HG02885 (cell line): ENCODE data around the gene TSHZ2.
"Not testable (repeated sequence)": the region's sequence is repeated elsewhere in the genome, so short reads cannot be mapped to it uniquely, and the experiment has no call there.

Experiments
- ATAC-seq: cut with Tn5 transposase; IDR thresholded peaks from one replicate; pipeline ENCODE4 v1.9.1; 2021; ENCODE audit warnings: mild to moderate bottlenecking; ENCODE audit not compliant: unreplicated experiment, poor library complexity

The TSHZ2 gene

GRCh38 chr20:53296025-53296424 is 323.9 kb downstream of the TSHZ2 start:
- no peak for ATAC-seq

- no peak for ATAC-seq
These were observed 324.4 kb downstream of the TSHZ2 start for GRCh38 chr20:53296451-53297153.

- ATAC-seq, result no peak
These were observed 325.0 kb downstream of the TSHZ2 start for GRCh38 chr20:53297154-53297529.

DNA sequence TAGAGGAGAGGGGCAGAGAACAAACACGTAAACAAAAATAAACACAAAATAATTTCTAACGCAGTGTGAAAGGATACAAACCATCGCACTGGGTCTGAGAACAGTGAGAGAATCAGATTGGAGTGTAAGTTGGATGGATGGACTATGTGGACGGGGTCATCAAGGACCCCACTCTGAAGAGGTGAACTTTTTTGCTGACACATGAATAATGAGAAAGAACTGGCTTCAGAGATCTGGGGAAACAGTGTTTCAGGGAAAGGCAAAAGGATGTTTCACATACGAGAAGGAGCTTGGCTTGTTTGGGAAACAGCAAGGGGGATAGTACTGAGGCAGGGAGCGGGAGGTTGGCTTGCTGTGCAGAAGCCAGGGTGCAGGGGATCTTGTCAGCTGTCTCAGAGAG is 326.1 kb downstream of the TSHZ2 start:
- ATAC-seq, result no peak

GRCh38 chr20:53298911-53299310 is 326.8 kb downstream of the TSHZ2 start:
- no peak for ATAC-seq

- no peak for ATAC-seq
These were observed 327.7 kb downstream of the TSHZ2 start for GRCh38 chr20:53299831-53300230.

DNA sequence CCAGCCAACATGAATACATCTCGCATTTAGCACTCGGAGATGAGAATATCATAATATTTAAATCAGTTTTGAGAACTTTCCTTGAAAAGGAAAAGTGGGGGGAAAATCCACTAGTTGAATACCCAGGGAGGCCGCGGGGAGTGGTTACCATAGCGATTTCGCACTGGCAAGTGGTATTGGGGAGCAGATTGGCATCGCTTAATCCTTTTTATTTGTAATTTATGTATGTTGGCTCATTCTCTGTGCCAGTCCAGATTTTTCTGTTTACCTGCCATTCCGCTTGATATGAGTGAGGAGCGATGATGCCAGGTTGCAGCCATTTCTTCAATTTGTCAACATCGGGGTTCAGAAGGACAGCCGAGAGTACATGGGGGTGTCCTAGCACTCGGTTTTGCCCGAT is 329.7 kb downstream of the TSHZ2 start:
- no peak for ATAC-seq

- ATAC-seq, result no peak
These were observed 330.7 kb downstream of the TSHZ2 start for GRCh38 chr20:53302695-53303412.

- ATAC-seq, result no peak
These were observed 331.2 kb downstream of the TSHZ2 start for GRCh38 chr20:53303413-53303760.

GRCh38 chr20:53304146-53304545 is 332.0 kb downstream of the TSHZ2 start:
- ATAC-seq, result no peak

DNA sequence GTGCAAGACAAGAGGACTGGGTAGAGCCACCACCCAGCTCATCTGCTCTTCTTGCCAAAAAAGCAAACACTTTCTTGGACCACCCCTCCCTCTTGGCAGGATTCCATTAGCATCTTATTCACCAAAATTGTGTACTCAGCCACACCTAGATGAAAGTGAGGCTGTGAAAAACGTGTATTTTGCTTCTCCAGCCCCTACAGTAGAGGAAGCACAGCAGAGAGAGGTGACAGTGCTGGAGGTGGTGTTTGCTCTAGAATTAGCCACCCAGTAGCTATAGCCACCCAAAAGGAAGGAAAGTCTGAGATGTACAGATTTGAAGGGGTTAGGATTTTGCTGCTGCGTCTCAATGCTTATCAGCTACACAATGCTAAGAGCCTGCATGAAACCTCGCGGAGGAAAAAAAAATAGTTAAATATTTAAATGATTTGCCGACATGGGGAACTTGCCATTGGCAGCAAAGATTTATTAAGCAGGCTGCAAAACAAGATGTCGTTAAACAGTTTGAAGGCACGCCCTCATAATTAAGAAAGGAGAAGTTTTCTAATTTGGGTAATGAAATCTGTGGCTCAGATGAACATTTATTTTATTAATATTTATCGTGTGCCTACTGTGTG is 334.1 kb downstream of the TSHZ2 start:
- no peak for ATAC-seq

DNA sequence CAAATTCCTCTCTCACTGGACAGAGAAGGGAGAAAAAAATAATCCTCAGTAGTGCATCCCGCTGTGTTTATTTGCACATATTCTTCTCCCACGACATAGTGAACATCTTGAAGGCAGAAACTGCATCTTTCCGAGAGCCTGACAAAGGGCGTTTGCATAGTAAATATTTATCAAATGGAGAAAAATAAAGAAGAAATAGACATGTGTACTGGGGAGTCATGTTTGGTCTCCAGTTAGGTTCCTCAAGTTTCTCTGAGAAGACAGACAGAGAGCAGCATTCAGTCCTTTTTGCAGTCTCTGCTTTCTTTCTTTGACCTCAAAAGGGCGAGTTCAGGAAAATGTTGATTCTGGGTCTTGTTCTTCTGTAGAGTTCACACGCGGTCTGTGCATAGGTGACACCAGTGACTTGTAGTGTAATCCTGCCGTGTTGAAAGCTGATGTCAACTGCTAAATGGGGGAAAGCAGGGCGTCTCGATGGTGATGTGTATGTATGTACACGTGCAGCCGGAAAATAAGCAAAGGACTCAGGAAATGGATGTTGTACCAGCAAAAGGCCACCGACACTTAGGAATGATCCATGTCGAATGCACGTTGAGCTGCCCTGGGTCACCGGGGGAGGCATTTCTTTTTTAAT is 335.9 kb downstream of the TSHZ2 start:
- ATAC-seq, result no peak

- ATAC-seq, result no peak
These were observed 337.4 kb downstream of the TSHZ2 start for GRCh38 chr20:53309515-53309914.

DNA sequence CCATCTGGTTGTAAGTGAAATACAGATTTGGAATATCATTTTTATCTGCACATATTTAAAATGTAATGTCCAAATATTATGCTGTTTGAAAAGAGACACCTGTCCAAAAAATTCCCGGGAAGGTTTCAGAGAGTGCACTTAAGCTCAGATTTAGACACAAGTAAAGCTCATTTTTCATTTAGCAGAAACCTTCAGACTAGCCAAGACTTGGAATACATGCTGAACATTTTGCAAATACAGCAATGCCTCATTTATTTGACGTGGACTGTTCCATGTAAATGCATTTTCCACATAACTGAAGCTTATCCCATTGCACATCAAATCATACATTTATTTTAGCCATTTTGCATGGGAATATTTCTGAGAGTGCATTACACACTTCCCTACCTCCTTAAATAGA is 340.8 kb downstream of the TSHZ2 start:
- ATAC-seq, result no peak

DNA sequence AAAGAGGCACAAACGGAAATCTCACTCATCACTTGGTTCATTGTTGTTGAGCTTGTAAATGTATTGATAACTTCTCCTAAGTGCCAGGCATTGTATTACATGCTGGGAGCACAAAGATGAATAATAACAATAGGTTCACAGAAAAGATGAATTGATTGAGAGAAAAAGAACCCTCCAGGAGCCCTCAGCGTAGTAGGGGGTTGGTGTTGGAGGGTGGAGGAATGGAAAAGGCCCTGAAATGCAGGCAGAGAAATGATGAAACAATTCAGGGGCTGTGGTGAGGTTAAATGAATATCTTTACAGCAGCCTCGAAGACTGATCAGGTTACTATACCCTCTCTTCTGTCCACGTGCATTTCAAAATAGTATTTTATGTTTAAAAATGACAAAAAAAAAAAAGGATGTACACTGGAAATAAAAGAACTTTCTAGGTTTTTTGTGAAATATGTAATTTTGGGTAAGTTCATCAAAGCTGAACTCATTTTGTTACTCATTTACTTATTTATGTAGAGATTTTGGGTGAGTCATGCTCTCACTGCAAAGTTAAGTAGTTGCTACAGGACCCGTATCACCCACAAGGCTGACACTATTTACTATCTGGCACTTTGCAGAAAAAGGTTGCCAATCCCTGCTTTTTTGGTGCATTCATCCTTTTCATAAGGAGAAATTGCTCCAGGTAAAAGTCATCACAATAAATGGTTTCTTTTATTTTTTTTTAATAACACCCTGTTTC is 344.2 kb downstream of the TSHZ2 start:
- ATAC-seq, result no peak

DNA sequence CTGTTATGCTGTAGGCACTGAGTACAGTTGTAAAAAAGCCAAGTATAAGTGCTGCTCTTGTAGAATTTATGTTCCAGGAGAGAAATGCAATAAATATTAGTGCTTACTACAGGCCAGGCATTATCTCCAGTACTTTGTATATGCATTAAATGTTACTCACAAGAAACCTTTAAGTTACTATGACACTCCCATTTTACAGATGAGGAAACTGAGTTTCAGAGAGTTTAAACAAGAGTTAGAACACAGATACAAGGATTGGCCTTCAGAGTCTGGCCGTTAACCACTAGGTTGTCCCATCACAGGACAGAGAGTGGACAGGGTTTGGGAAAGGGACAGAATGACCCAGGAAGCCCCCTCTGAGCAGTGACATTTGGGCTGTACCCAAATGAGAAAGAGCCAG is 347.0 kb downstream of the TSHZ2 start:
- ATAC-seq, result no peak

DNA sequence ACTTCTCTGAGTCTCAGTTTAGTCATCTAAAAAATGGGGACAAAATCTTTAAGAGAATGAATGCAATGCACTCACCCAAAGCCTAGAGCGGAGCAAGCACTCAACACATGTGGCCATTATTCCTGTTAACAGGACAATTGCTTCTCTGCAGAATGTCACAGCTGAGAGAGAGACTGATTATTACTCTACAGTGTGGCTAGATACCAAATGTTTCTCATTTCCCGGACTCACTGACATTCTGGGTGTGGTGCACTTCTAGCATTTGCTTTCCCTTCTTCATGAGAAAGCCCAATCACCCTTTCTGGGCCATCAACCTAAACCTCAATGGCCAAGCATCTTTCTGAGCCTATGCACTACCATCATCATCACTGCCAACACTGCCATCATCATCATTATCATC is 347.6 kb downstream of the TSHZ2 start:
- ATAC-seq, result no peak

DNA sequence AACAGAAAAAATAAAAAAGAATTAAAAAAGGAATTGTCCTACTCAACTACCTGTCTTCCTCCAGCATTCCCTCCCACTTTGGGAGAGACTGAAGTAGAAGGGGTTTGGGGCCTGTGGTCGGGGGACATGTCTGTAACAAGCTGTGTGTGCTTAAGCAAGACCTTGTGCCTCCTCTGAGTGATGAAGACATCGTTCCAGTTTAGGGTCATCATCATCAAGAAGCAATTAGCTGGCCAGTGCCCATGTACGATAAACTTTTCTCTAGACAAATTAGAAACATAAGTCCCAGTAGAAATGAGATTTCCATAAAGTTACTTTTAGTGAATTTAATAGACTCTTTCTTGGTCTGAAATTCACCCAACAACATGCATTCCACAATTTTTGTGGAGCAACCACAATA is 348.5 kb downstream of the TSHZ2 start:
- ATAC-seq, result no peak

GRCh38 chr20:53321596-53321995 is 349.4 kb downstream of the TSHZ2 start:
- ATAC-seq, result no peak

DNA sequence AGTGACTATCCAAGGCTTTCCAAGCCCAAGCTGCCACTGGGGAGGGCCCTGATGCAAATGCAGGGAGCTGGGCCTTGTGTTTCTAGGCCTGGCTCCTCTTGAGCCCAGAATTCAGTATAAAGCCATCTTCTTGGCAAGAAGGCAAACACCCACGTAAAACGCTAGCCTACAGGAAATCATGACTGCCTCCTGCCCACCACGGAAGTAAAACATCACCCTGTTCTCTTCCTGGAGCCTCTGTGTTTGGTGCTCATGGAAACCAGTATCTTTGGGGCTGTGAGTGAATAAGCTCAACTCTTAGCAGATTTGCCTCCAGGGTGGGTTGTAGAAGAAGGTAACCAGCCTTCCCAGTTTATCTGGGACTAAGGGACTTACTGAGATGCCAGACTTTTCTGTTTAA is 350.5 kb downstream of the TSHZ2 start:
- ATAC-seq, result no peak

- ATAC-seq, result not testable (repeated sequence)
These were observed 351.3 kb downstream of the TSHZ2 start for GRCh38 chr20:53323460-53323859.
